Measurements from ENCODE around the gene LACTBL1.

The LACTBL1 gene

GRCh38 chr1:22972760-22973159 lies at the start of gene LACTBL1:
Gene LACTBL1, minus strand, starts transcription at chr1:22972866. Its CDS starts 550 bp downstream, at chr1:22972316.
- TF ChIP-seq CTCF (IDR thresholded peaks at IDR 0.05; ENCODE audit: unreplicated experiment in 3 of 3): no peak
- Mint-ChIP-seq H3K9me3 (no peaks in the 10 kb centered on the region), H3K4me3 (no peak within 1 kb of the TSS), H3K27me3 (ENCODE audit: low read depth) (peaks cover 19% of the 10 kb centered on the region), H3K4me1 (peaks cover 34% of the 10 kb centered on the region), H3K27ac (no peak within 1 kb of the TSS), H3K36me3 (ENCODE audit: low read depth) (no peaks in the 10 kb centered on the region)

GRCh38 chr1:23021834-23022233 lies 49.2 kb upstream of the LACTBL1 start:
- Mint-ChIP-seq H3K27ac (peak overlapping the region in 2 of 3 experiments; percentile 45 to 53), H3K27me3 (ENCODE audit: low read depth) (no peaks in the 10 kb centered on the region), H3K4me1 (peaks cover 29% of the 10 kb centered on the region), H3K4me3 (peak overlapping the region; percentile 74 to 96 (median 90)), H3K9me3 (peaks cover 20% of the 10 kb centered on the region), H3K36me3 (ENCODE audit: low read depth) (peaks cover 40% of the 10 kb centered on the region)
- TF ChIP-seq CTCF (IDR thresholded peaks at IDR 0.05; ENCODE audit: unreplicated experiment in 3 of 3): no peak

GRCh38 chr1:23020706-23021405 lies 48.2 kb upstream of the LACTBL1 start:
- no peak for TF ChIP-seq CTCF (IDR thresholded peaks at IDR 0.05; ENCODE audit: unreplicated experiment in 3 of 3)
- H3K27ac Mint-ChIP-seq: peak overlapping the region; percentile 94 to 99 (median 99)
- H3K4me1 Mint-ChIP-seq: peaks cover 23% of the 10 kb centered on the region
- H3K4me3 Mint-ChIP-seq: peak overlapping the region; percentile 90 to 98 (median 96)
- peaks cover 20% of the 10 kb centered on the region for H3K9me3 Mint-ChIP-seq
- H3K36me3 Mint-ChIP-seq (ENCODE audit: low read depth): peaks cover 40% of the 10 kb centered on the region
- H3K27me3 Mint-ChIP-seq (ENCODE audit: low read depth): no peaks in the 10 kb centered on the region

- Mint-ChIP-seq H3K36me3 (ENCODE audit: low read depth) (peaks cover 40% of the 10 kb centered on the region), H3K27me3 (ENCODE audit: low read depth) (no peaks in the 10 kb centered on the region), H3K4me3 (peak overlapping the region; percentile 90 to 98 (median 96)), H3K9me3 (peaks cover 20% of the 10 kb centered on the region), H3K27ac (peak overlapping the region; percentile 94 to 99 (median 99)), H3K4me1 (peaks cover 23% of the 10 kb centered on the region)
- TF ChIP-seq CTCF (IDR thresholded peaks at IDR 0.05; ENCODE audit: unreplicated experiment in 3 of 3): no peak
Measured at GRCh38 chr1:23019863-23020625, 47.4 kb upstream of the LACTBL1 start.

- Mint-ChIP-seq H3K27ac (peak within 1 kb of the TSS; percentile 94 to 99 (median 99)), H3K9me3 (peaks cover 20% of the 10 kb centered on the region), H3K27me3 (ENCODE audit: low read depth) (no peaks in the 10 kb centered on the region), H3K4me3 (peak within 1 kb of the TSS; percentile 91 to 98 (median 97)), H3K36me3 (ENCODE audit: low read depth) (peaks cover 35% of the 10 kb centered on the region), H3K4me1 (peaks cover 23% of the 10 kb centered on the region)
- TF ChIP-seq CTCF (IDR thresholded peaks at IDR 0.05; ENCODE audit: unreplicated experiment in 3 of 3): no peak
Measured at GRCh38 chr1:23019094-23019862, 46.6 kb upstream of the LACTBL1 start, which contains the start of gene KDM1A. Gene KDM1A, plus strand, starts transcription at chr1:23019468. Its CDS starts 129 bp downstream, at chr1:23019597.

Data from nephron (organoid).